Measurements from ENCODE around the gene IL23R.

Gene IL23R

DNA sequence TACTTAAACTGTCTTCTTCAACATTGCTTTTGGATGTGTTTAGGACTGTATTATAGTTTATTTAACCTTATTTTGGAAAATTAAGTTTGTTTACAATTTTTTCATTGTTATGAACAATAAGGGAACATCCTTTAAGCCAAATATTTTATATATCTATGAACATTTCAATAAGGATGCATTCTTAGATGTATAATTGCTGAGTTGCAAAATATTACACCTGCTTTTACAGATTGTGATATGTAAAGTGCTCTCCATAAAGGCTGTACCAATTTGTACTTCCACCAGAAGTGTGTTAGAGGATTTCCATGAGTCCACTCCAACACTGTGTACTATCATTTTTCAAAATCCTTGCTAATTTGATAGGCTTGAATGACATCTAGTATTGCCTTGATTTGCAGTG lies 7.7 kb downstream of the IL23R start:
- TF ChIP-seq CTCF (IDR thresholded peaks at IDR 0.05; ENCODE audit: borderline replicate concordance, extremely low read depth, low read length, poor library complexity, severe bottlenecking), result no peak
- no peak for TF ChIP-seq EZH2 (IDR thresholded peaks at IDR 0.05; ENCODE audit: borderline replicate concordance, low read depth, low read length, severe bottlenecking)
- H3K4me1 ChIP-seq (ENCODE audit: insufficient read depth, low read length), result peaks cover 28% of the 10 kb centered on the region
- no peak overlapping the region for H3K4me3 ChIP-seq (ENCODE audit: low read depth in 1 of 2, low read length in 2 of 2)
- H3K4me2 ChIP-seq (ENCODE audit: insufficient read depth, low read length), result no peak overlapping the region
- DNase-seq (no peak), ATAC-seq (ENCODE audit: insufficient read depth, low read depth) (no peak)
- H3K9ac ChIP-seq (ENCODE audit: low read depth, low read length), result no peak overlapping the region
- H3K27ac ChIP-seq (ENCODE audit: low read length), result no peak overlapping the region
- no peaks in the 10 kb centered on the region for H3K79me2 ChIP-seq (ENCODE audit: insufficient read depth, low read length)
- no peaks in the 10 kb centered on the region; the same call in 1 of the 2 replicates for H4K20me1 ChIP-seq (ENCODE audit: insufficient read depth, low read length)
- H3K9me3 ChIP-seq (ENCODE audit: insufficient read depth, low read length, severe bottlenecking), result no peaks in the 10 kb centered on the region
- no peaks in the 10 kb centered on the region for H3K27me3 ChIP-seq (ENCODE audit: insufficient read depth, low read length, poor library complexity)
- no peak overlapping the region for H2AFZ ChIP-seq (ENCODE audit: low read depth, low read length)
- H3K36me3 ChIP-seq (ENCODE audit: insufficient read depth, low read length), result no peaks in the 10 kb centered on the region

GRCh38 chr1:67174716-67175284 lies 8.5 kb downstream of the IL23R start:
- ATAC-seq (ENCODE audit: insufficient read depth, low read depth) (no peak), DNase-seq (no peak)
- no peak for TF ChIP-seq EZH2 (IDR thresholded peaks at IDR 0.05; ENCODE audit: borderline replicate concordance, low read depth, low read length, severe bottlenecking)
- no peak for TF ChIP-seq CTCF (IDR thresholded peaks at IDR 0.05; ENCODE audit: borderline replicate concordance, extremely low read depth, low read length, poor library complexity, severe bottlenecking)
- H3K9me3 ChIP-seq (ENCODE audit: insufficient read depth, low read length, severe bottlenecking), result no peaks in the 10 kb centered on the region
- no peak overlapping the region for H3K4me2 ChIP-seq (ENCODE audit: insufficient read depth, low read length)
- H3K4me1 ChIP-seq (ENCODE audit: insufficient read depth, low read length), result peaks cover 26% of the 10 kb centered on the region
- no peak overlapping the region for H2AFZ ChIP-seq (ENCODE audit: low read depth, low read length)
- no peaks in the 10 kb centered on the region for H3K36me3 ChIP-seq (ENCODE audit: insufficient read depth, low read length)
- H3K27me3 ChIP-seq (ENCODE audit: insufficient read depth, low read length, poor library complexity), result no peaks in the 10 kb centered on the region
- no peak overlapping the region for H3K4me3 ChIP-seq (ENCODE audit: low read depth in 1 of 2, low read length in 2 of 2)
- no peak overlapping the region for H3K9ac ChIP-seq (ENCODE audit: low read depth, low read length)
- H3K79me2 ChIP-seq (ENCODE audit: insufficient read depth, low read length), result no peaks in the 10 kb centered on the region
- no peak overlapping the region for H3K27ac ChIP-seq (ENCODE audit: low read length)
- no peaks in the 10 kb centered on the region for H4K20me1 ChIP-seq (ENCODE audit: insufficient read depth, low read length)

DNA sequence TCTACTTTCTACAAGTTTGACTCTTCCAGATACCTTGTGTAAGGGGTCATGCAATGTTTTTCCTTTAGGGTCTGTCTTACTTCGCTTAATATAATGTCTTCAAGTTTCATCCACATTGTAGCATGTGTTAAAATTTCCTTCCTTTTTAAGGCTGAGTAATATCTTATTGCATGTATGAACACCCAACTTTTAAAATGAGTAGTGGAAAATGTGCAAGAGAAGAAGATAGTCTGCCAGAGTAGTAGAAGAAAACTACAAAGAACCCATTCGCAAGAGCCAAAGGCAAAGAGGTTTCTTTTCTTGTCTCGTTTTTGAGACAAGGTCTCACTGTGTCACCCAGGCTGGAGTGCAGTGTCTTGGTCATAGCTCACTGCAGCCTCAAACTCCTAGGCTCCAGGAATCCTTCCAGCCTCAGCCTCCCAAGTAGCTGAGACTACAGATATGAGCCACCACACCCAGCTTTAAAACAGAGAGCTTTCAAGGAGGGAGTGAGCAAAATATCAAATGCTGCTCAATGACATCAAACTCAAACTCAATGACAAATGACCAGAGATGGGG lies 9.4 kb downstream of the IL23R start:
- H3K9me3 ChIP-seq (ENCODE audit: insufficient read depth, low read length, severe bottlenecking), result no peaks in the 10 kb centered on the region
- ATAC-seq (ENCODE audit: insufficient read depth, low read depth), result no peak

More for the DNA sequence above, 9.4 kb downstream of the IL23R start:
- H3K4me1 ChIP-seq (ENCODE audit: insufficient read depth, low read length), result peaks cover 18% of the 10 kb centered on the region
- H3K36me3 ChIP-seq (ENCODE audit: insufficient read depth, low read length), result no peaks in the 10 kb centered on the region
- H3K79me2 ChIP-seq (ENCODE audit: insufficient read depth, low read length), result no peaks in the 10 kb centered on the region
- no peaks in the 10 kb centered on the region for H3K27me3 ChIP-seq (ENCODE audit: insufficient read depth, low read length, poor library complexity)
- no peak overlapping the region for H3K9ac ChIP-seq (ENCODE audit: low read depth, low read length)
- no peaks in the 10 kb centered on the region for H4K20me1 ChIP-seq (ENCODE audit: insufficient read depth, low read length)
- no peak overlapping the region for H3K27ac ChIP-seq (ENCODE audit: low read length)
- TF ChIP-seq CTCF (IDR thresholded peaks at IDR 0.05; ENCODE audit: borderline replicate concordance, extremely low read depth, low read length, poor library complexity, severe bottlenecking) (no peak), EZH2 (IDR thresholded peaks at IDR 0.05; ENCODE audit: borderline replicate concordance, low read depth, low read length, severe bottlenecking) (no peak)
- H3K4me2 ChIP-seq (ENCODE audit: insufficient read depth, low read length), result no peak overlapping the region
- no peak overlapping the region for H3K4me3 ChIP-seq (ENCODE audit: low read depth in 1 of 2, low read length in 2 of 2)
- H2AFZ ChIP-seq (ENCODE audit: low read depth, low read length), result no peak overlapping the region
- DNase-seq, result no peak
